NCI-H345 treated with DMSO at 0.1 percent for 48 hours (cell line): Measurements from ENCODE around the gene SAV1.

Source experiments
- DNase-seq: peaks from one replicate; lab custom pipeline; 2025; ENCODE audit not compliant: unreplicated experiment; lab: John Stamatoyannopoulos, UW

The SAV1 gene

DNA sequence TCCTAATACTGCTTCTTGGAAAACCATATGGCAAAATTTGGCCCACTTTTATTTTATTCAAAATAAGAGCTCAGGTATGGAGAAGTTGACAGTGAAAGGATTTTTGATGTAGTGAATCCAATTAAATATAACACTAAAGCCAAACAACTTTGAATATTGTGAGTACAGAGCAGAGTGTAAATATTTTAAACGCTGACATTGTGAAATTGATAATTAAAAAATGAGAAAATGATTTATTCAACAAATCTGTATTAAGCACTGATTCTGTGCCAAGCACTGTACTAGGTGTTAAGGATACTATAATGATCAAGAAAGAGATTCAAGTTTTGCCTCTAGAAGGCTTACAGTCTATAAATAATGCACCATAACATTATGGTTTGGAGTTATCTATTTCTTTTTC lies 57.6 kb downstream of the SAV1 start:
- no peak for DNase-seq

- DNase-seq: no peak
Measured at GRCh38 chr14:50608302-50608851, 59.7 kb downstream of the SAV1 start.

GRCh38 chr14:50607761-50608160 lies 60.3 kb downstream of the SAV1 start:
- no peak for DNase-seq

GRCh38 chr14:50607181-50607580 lies 60.9 kb downstream of the SAV1 start:
- no peak for DNase-seq

GRCh38 chr14:50606468-50606867 lies 61.6 kb downstream of the SAV1 start:
- DNase-seq: no peak

GRCh38 chr14:50605766-50606165 lies 62.3 kb downstream of the SAV1 start:
- no peak for DNase-seq

DNA sequence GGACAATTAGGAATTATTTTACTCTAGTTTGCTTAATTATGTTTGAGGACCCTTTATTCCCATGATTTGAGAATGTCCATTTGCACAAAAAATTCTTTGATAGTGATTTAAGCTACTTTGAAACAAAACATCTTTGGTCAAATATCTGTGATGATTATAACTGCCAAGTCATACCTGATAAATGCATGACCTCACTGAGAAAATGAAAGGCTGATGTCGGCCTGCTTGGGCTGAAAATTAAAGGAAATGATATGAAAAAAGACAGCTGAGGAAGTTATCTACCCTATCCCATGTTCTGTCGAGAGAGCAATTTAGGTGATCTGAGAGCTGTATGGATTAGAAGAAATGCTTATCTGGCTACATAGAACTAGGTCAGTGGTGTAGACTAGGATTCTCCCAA lies 64.5 kb downstream of the SAV1 start:
- DNase-seq: no peak

- no peak for DNase-seq
Measured at GRCh38 chr14:50602035-50602434, 66.1 kb downstream of the SAV1 start.

- no peak for DNase-seq
Measured at GRCh38 chr14:50601394-50601793, 66.7 kb downstream of the SAV1 start.

DNA sequence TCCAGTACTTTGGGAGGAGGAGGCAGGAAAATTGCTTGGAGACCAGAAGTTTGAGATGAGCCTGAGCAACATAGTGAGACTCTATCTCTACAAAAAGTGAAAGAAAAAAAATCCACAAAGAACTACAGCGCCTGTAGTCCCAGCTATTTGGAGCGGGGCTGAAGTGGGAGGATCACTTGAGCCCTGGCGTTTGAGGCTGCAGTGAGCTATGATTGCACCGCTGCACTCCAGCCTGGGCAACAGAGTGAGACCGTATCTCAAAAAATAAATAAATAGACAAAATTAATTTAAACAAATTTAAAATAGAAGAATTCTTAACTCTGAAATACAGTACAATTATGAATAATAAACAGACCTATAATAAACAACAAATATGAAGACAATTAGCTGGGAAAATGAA lies 67.3 kb downstream of the SAV1 start:
- no peak for DNase-seq

GRCh38 chr14:50599700-50600444 lies 68.2 kb downstream of the SAV1 start:
- no peak for DNase-seq

DNA sequence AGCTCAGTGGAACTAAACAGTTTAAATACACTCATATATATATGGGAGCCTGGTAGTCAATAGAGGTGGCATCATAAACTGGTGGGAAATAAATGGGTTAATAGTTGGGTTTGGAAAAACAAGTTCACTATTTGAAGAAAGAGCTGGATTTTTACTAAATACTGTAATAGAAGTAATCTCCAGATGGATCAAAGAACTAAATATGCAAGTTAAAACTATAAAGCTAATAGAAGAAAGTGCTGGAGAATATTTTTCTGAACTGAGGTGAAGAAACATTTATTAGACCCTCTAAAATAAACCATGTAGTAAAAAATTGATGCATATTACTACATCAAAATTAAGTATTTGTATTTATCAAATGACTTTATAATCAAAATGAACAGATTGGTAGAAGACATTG lies 69.3 kb downstream of the SAV1 start:
- no peak for DNase-seq

DNA sequence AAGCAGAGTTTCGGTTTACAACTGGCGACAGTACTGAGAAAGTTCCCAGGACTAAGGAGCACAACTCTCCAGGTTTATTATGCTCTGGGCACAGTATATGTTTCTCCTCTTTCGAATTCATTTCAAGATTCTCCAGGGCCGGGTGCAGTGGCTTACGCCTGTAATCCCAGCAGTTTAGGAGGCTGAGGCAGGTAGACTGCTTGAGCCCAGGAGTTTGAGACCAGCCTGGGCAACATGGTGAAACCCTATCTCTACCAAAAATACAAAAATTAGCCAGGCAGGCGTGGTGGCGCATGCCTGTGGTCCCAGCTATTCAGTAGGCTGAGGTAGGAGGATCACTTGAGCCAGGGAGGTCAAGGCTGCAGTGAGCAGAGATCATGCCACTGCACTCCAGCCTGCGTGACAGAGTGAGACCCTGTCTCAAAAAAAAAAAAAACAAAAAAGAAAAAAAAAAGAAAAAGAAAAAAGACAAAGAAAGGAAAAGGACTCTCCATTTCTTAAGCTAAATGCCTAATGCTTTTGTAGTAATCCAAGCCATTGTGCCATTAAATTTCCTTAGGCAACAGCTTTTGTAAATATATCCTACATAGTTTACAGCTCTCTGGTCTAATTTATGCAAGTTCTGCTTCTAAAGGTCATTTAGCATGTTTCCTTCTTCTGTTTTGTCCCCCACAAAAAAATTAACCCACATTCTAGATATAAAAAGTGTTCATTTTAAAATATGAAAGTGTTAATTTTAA lies 73.4 kb downstream of the SAV1 start:
- DNase-seq: no peak

DNA sequence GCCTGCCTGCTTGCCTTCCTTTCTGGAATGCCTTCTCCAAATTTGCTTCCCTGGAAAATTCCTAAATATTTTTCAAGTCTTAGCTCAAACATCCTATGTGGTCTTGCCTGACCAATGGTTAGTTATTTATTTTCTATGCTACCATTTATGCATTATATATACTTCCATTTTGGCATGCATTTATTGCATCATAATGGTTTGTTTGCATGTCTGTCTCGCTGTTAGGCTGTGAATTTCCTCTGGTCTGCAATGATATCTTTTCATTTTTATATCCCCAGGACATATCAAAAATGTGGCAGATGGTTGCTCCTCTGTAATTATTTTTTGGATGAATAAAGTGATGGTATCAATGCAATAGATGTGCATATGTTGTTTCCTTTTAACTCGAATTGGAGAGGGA lies 77.6 kb downstream of the SAV1 start:
- no peak for DNase-seq
